Activated CD4-positive, alpha-beta T cell treated with anti-CD3 and anti-CD28 coated beads, Interleukin-2, amount 50 U/mL, for 4 hours (primary cell): ENCODE results near the gene MS4A13.
"Not testable (repeated sequence)": the region's sequence is repeated elsewhere in the genome, so short reads cannot be mapped to it uniquely, and the experiment has no call there.

Experiments used
- DNase-seq, 2 experiments: peaks; one replicate each; pipeline ENCODE4 v3.0.0-alpha.2; 2020

The MS4A13 gene

GRCh38 chr11:60515144-60515855, at the start of gene MS4A13:
MS4A13 (plus strand) TSS chr11:60515392; CDS start chr11:60518084, 2,692 bp downstream.
- no peak for DNase-seq

- DNase-seq: no peak
Measured at GRCh38 chr11:60468829-60469228, 46.4 kb upstream of the MS4A13 start.

- DNase-seq: no peak
Measured at GRCh38 chr11:60469723-60470122, 45.5 kb upstream of the MS4A13 start.

- DNase-seq: no peak
Measured at GRCh38 chr11:60477035-60477445, 38.2 kb upstream of the MS4A13 start.

- DNase-seq: no peak
Measured at GRCh38 chr11:60482361-60482760, 32.8 kb upstream of the MS4A13 start.

- DNase-seq: no peak
Measured at GRCh38 chr11:60485987-60486386, 29.2 kb upstream of the MS4A13 start.

- no peak for DNase-seq
Measured at GRCh38 chr11:60492488-60493009, 22.6 kb upstream of the MS4A13 start, which contains the start of gene MS4A12. MS4A12 (plus strand) TSS chr11:60492778; CDS start chr11:60497319, 4,541 bp downstream.

- no peak for DNase-seq
Measured at GRCh38 chr11:60493454-60493853, 21.7 kb upstream of the MS4A13 start.

GRCh38 chr11:60498399-60498798, 16.8 kb upstream of the MS4A13 start:
- DNase-seq: no peak

GRCh38 chr11:60498853-60499252, 16.3 kb upstream of the MS4A13 start:
- DNase-seq: no peak

- no peak for DNase-seq
Measured at GRCh38 chr11:60500276-60500910, 14.8 kb upstream of the MS4A13 start.

GRCh38 chr11:60502221-60502775, 12.9 kb upstream of the MS4A13 start:
- DNase-seq: no peak

GRCh38 chr11:60504219-60504905, 10.8 kb upstream of the MS4A13 start:
- no peak for DNase-seq

GRCh38 chr11:60509609-60510008, 5.6 kb upstream of the MS4A13 start:
- DNase-seq: not testable (repeated sequence)

GRCh38 chr11:60510209-60510608, 5.0 kb upstream of the MS4A13 start:
- not testable (repeated sequence) for DNase-seq

GRCh38 chr11:60511393-60511792, 3.8 kb upstream of the MS4A13 start:
- no peak for DNase-seq

GRCh38 chr11:60512651-60513225, 2.5 kb upstream of the MS4A13 start:
- DNase-seq: no peak

- DNase-seq: no peak
Measured at GRCh38 chr11:60513496-60514460, 1.4 kb upstream of the MS4A13 start.

- no peak for DNase-seq
Measured at GRCh38 chr11:60528465-60528864, 13.3 kb downstream of the MS4A13 start.

GRCh38 chr11:60528934-60529333, 13.7 kb downstream of the MS4A13 start:
- no peak for DNase-seq

GRCh38 chr11:60530454-60531100, 15.4 kb downstream of the MS4A13 start:
- DNase-seq: no peak
